HepG2 (cell line): ENCODE results near the gene MYO7B. TPM values are rescaled to one million over a fixed set of nuclear protein-coding genes. Genes with fewer than 3 reads are reported as not detected.
A peak's percentile ranks its signal among the peaks of the same experiment; 100 is the strongest.

Source experiments
- ADNP ChIP-seq: sonication (generic); formaldehyde crosslinking; IDR thresholded peaks from 2 replicates; pipeline ENCODE4 v1.4.0; 2020; ENCODE audit warnings: missing genetic modification reagents
- FIP1L1 ChIP-seq: fragments of 200-400 bp; formaldehyde crosslinking; IDR thresholded peaks from 2 replicates; pipeline ENCODE4 v1.6.1; 2018; ENCODE audit warnings: low read depth, mild to moderate bottlenecking, low read length, moderate library complexity, borderline replicate concordance; ENCODE audit not compliant: insufficient read depth
- GFI1 ChIP-seq: sonication (generic); formaldehyde crosslinking; IDR thresholded peaks from 2 replicates; pipeline ENCODE4 v1.5.0; 2020; ENCODE audit warnings: missing genetic modification reagents, mild to moderate bottlenecking, borderline replicate concordance
- JARID2 ChIP-seq: sonication (generic); formaldehyde crosslinking; IDR thresholded peaks from 2 replicates; pipeline ENCODE4 v1.8.1; 2023; ENCODE audit warnings: missing genetic modification reagents, inconsistent platforms; ENCODE audit not compliant: insufficient replicate concordance
- KAT7 ChIP-seq: IDR thresholded peaks from 2 replicates; pipeline ENCODE4 v1.6.1; 2018; ENCODE audit warnings: borderline replicate concordance, missing compliant biosample characterization
- MAFG ChIP-seq: sonication (generic); formaldehyde crosslinking; IDR thresholded peaks from 2 replicates; pipeline ENCODE4 v1.5.1; 2020; ENCODE audit warnings: mild to moderate bottlenecking, missing genetic modification reagents
- MTF2 ChIP-seq: sonication (generic); formaldehyde crosslinking; IDR thresholded peaks from 2 replicates; pipeline ENCODE4 v1.5.0; 2020; ENCODE audit warnings: missing genetic modification reagents, borderline replicate concordance
- REL ChIP-seq: sonication (generic); formaldehyde crosslinking; conservative IDR thresholded peaks from 2 replicates; pipeline ENCODE4 v1.8.0; 2022; ENCODE audit warnings: mild to moderate bottlenecking, missing genetic modification reagents, moderate library complexity
- SYNCRIP ChIP-seq: fragments of 200-400 bp; formaldehyde crosslinking; IDR thresholded peaks from 2 replicates; pipeline ENCODE4 v1.6.1; 2018; ENCODE audit warnings: mild to moderate bottlenecking, low read depth, low read length; ENCODE audit not compliant: insufficient read depth
- TBP ChIP-seq: sonication (generic); formaldehyde crosslinking; IDR thresholded peaks from 2 replicates; pipeline ENCODE4 v1.5.0; 2020; ENCODE audit warnings: missing genetic modification reagents
- ZFAT ChIP-seq: sonication (generic); formaldehyde crosslinking; conservative IDR thresholded peaks from 2 replicates; pipeline ENCODE4 v1.8.1; 2023; ENCODE audit warnings: missing genetic modification reagents, inconsistent platforms
- ZNF20 ChIP-seq: sonication (generic); formaldehyde crosslinking; IDR thresholded peaks from 2 replicates; pipeline ENCODE4 v1.4.0; 2020; ENCODE audit warnings: mild to moderate bottlenecking, moderate library complexity, missing genetic modification reagents
- ZNF292 ChIP-seq: sonication (generic); formaldehyde crosslinking; IDR thresholded peaks from 2 replicates; pipeline ENCODE4 v1.8.1; 2022; ENCODE audit warnings: mild to moderate bottlenecking, low read depth, missing genetic modification reagents, borderline replicate concordance
- ZNF530 ChIP-seq: sonication (generic); formaldehyde crosslinking; IDR thresholded peaks from 2 replicates; pipeline ENCODE4 v1.5.0; 2020; ENCODE audit warnings: low read depth, mild to moderate bottlenecking, missing genetic modification reagents
- ZNF607 ChIP-seq: sonication (generic); formaldehyde crosslinking; IDR thresholded peaks from 2 replicates; pipeline ENCODE4 v1.5.1; 2020; ENCODE audit warnings: missing genetic modification reagents, mild to moderate bottlenecking, borderline replicate concordance
- ZNF609 ChIP-seq: sonication (generic); formaldehyde crosslinking; IDR thresholded peaks from 2 replicates; pipeline ENCODE4 v1.4.0; 2020; ENCODE audit warnings: mild to moderate bottlenecking, missing genetic modification reagents, borderline replicate concordance
- ZNF776 ChIP-seq: sonication (generic); formaldehyde crosslinking; IDR thresholded peaks from 2 replicates; pipeline ENCODE4 v1.4.0; 2020; ENCODE audit warnings: mild to moderate bottlenecking, missing genetic modification reagents
- polyA plus RNA-seq, 8 experiments: library from polyadenylated mRNA; depleted of rRNA in 3 of 8; stranded (reverse) in 7 of 8; unstranded in 1 of 8; fragments of >200 nt; fragmentation: Illumina TruSeq in 4 of 8; extraction: Trizol in 4 of 8; gene quantifications; 2 replicates each; pipeline versions ENCODE4 v1.2.1 to v1.2.3, GENCODE V29; 2011 to 2016; ENCODE audit warnings: low read depth in 4 of 8, missing spikeins in 1 of 8, mixed read lengths in 1 of 8; ENCODE audit not compliant: insufficient read depth in 1 of 8
- total RNA-seq, 5 experiments: library from RNA; depleted of rRNA; stranded (reverse); fragments of >200 nt; fragmentation: Illumina TruSeq; extraction: Trizol; gene quantifications; 2 replicates each; pipeline ENCODE4 v1.2.3, GENCODE V29; 2016; ENCODE audit warnings: low read depth in 1 of 5
- TF ChIP-seq, protein P1 (sequence below): sonication (generic); formaldehyde crosslinking; IDR thresholded peaks from 2 replicates; pipeline ENCODE4 v1.4.0; 2020; ENCODE audit warnings: missing genetic modification reagents
- TF ChIP-seq, protein P2 (sequence below): IDR thresholded peaks from 2 replicates; pipeline ENCODE4 v1.6.1; 2016; ENCODE audit warnings: missing genetic modification reagents, missing compliant biosample characterization
- TF ChIP-seq, protein P3 (sequence below): IDR thresholded peaks from 2 replicates; pipeline ENCODE4 v1.6.1; 2016; ENCODE audit warnings: missing compliant biosample characterization, missing genetic modification reagents, borderline replicate concordance
- TF ChIP-seq, protein P4 (sequence below): sonication (generic); formaldehyde crosslinking; IDR thresholded peaks from 2 replicates; pipeline ENCODE4 v1.4.0; 2020; ENCODE audit warnings: mild to moderate bottlenecking, missing genetic modification reagents

Gene MYO7B
- total and polyA plus RNA-seq, 2 of the 13 experiments (the other 11 are each of a cell fraction or from before 2014, with no cell fraction given), result not detected

DNA sequence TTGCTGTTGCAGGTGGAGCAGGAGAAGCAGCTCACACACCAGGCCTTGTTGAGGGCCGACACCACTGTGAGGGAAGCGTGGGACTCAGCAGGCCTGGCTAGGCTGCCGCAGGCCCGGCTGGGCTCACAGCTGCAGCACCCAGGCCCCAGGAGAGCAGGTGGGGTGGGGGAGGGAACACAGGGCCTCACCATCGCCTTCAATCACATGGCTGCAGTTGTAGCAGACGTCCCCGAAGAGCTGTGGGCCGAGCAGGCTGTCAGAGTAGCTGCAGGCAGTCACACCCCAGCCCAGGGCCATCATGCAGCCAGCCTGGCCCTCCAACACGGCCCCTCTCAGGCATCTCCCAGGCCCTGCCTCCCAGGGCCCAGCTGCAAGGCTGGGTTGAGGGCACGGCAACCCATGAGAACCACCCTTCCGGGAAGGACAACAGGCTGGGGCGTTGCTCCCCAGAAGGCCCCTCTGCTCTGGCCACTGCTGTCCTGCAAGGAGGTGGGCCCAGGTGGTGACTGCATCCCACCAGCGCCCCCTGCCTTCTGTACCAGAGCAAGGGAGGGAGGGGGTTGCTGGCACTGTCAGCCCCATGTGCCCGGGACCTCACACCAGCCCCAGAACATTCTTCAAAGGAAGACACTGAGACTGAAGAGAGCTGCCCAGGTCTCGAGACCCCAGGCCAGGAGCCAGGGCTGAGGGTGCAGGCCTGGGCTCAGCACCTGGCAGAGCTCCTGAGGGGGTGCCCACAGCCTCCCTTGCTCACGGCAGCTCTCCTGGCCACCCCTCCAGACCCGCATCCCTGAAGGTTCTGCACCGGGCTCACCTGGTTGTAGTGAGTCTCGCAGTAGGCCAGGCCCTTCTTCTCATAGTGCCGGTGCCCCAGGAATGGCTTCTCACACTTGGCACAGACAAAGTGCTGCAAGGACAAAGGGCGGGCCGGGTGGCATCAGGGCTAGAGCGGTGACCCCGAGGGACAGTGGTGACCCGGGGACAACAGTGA lies 104.9 kb downstream of the MYO7B start (continued):
- TF ChIP-seq ZNF609 (CRISPR knock-in tag) (no peak), KAT7 (CRISPR knock-in tag) (no peak), MAFG (CRISPR knock-in tag) (0 out of 2 replicates have a peak, but pooled peaks have one; percentile 28), ZFAT (no peak), FIP1L1 (no peak), REL (CRISPR knock-in tag) (no peak), SYNCRIP (no peak), ZNF607 (CRISPR knock-in tag) (no peak), ADNP (no peak), ZNF20 (CRISPR knock-in tag) (no peak), ZNF776 (CRISPR knock-in tag) (no peak), GFI1 (no peak), JARID2 (CRISPR knock-in tag) (no peak), MTF2 (CRISPR knock-in tag) (peak; percentile 69; the same call in 1 of the 2 replicates), ZNF292 (peak; percentile 68), ZNF530 (no peak), TBP (CRISPR knock-in tag) (no peak)
- TF ChIP-seq, protein P1, sequence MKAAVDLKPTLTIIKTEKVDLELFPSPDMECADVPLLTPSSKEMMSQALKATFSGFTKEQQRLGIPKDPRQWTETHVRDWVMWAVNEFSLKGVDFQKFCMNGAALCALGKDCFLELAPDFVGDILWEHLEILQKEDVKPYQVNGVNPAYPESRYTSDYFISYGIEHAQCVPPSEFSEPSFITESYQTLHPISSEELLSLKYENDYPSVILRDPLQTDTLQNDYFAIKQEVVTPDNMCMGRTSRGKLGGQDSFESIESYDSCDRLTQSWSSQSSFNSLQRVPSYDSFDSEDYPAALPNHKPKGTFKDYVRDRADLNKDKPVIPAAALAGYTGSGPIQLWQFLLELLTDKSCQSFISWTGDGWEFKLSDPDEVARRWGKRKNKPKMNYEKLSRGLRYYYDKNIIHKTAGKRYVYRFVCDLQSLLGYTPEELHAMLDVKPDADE, result no peak
- TF ChIP-seq, protein P2, sequence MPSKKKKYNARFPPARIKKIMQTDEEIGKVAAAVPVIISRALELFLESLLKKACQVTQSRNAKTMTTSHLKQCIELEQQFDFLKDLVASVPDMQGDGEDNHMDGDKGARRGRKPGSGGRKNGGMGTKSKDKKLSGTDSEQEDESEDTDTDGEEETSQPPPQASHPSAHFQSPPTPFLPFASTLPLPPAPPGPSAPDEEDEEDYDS (CRISPR knock-in tag), result no peak
- TF ChIP-seq, protein P3, sequence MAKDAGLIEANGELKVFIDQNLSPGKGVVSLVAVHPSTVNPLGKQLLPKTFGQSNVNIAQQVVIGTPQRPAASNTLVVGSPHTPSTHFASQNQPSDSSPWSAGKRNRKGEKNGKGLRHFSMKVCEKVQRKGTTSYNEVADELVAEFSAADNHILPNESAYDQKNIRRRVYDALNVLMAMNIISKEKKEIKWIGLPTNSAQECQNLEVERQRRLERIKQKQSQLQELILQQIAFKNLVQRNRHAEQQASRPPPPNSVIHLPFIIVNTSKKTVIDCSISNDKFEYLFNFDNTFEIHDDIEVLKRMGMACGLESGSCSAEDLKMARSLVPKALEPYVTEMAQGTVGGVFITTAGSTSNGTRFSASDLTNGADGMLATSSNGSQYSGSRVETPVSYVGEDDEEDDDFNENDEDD (CRISPR knock-in tag), result no peak
- TF ChIP-seq, protein P4, sequence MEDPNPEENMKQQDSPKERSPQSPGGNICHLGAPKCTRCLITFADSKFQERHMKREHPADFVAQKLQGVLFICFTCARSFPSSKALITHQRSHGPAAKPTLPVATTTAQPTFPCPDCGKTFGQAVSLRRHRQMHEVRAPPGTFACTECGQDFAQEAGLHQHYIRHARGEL (CRISPR knock-in tag), result no peak; the same call in 1 of the 2 replicates
